ENCODE results near the gene UNC13A.

- TF ChIP-seq CTCF (IDR thresholded peaks at IDR 0.05; ENCODE audit: borderline replicate concordance, extremely low read depth, low read length, poor library complexity, severe bottlenecking) = no peak
- TF ChIP-seq EZH2 (IDR thresholded peaks at IDR 0.05; ENCODE audit: borderline replicate concordance, low read depth, low read length, severe bottlenecking) = no peak
These were observed 89.2 kb downstream of the UNC13A start for GRCh38 chr19:17598953-17599352.
